Fibroblast of lung (primary cell): ENCODE measurements around the gene PPP1R1C.

Experiments used
- EZH2 ChIP-seq: IDR thresholded peaks from 2 replicates; pipeline ENCODE4 v1.5.1; 2012; ENCODE audit warnings: low read length, control low read depth, mild to moderate bottlenecking; ENCODE audit errors: missing control alignments
- TF ChIP-seq, protein P1 (sequence below), 2 donors: IDR thresholded peaks in 1 of 2; conservative IDR thresholded peaks in 1 of 2; 1 replicate in 1 of 2; 2 replicates in 1 of 2; pipeline ENCODE4 v1.5.1; 2011 to 2012; ENCODE audit warnings: low read length in 2 of 2, control low read depth in 1 of 2, inconsistent platforms in 1 of 2, low read depth in 1 of 2, mild to moderate bottlenecking in 1 of 2

GRCh38 chr2:182134201-182134600 lies 148.5 kb downstream of the PPP1R1C start:
- no peak for TF ChIP-seq EZH2
- TF ChIP-seq, protein P1, sequence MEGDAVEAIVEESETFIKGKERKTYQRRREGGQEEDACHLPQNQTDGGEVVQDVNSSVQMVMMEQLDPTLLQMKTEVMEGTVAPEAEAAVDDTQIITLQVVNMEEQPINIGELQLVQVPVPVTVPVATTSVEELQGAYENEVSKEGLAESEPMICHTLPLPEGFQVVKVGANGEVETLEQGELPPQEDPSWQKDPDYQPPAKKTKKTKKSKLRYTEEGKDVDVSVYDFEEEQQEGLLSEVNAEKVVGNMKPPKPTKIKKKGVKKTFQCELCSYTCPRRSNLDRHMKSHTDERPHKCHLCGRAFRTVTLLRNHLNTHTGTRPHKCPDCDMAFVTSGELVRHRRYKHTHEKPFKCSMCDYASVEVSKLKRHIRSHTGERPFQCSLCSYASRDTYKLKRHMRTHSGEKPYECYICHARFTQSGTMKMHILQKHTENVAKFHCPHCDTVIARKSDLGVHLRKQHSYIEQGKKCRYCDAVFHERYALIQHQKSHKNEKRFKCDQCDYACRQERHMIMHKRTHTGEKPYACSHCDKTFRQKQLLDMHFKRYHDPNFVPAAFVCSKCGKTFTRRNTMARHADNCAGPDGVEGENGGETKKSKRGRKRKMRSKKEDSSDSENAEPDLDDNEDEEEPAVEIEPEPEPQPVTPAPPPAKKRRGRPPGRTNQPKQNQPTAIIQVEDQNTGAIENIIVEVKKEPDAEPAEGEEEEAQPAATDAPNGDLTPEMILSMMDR (conservative IDR thresholded peaks at IDR 0.05 in 1 of 2, IDR thresholded peaks at IDR 0.05 in 1 of 2; ENCODE audit: low read depth in 1 of 2, low read length in 2 of 2), result no peak
